LHCN-M2 (cell line): ENCODE results near the gene NEK2. TPM values are rescaled to one million over a fixed set of nuclear protein-coding genes. Genes with fewer than 3 reads are reported as not detected.

Experiments used
- total RNA-seq: library from RNA; depleted of rRNA; stranded (reverse); fragments of >200 nt; gene quantifications from 2 replicates; pipeline ENCODE4 v1.2.3, GENCODE V29; 2014; rRNA removed

NEK2 gene
- total RNA-seq, 1 experiment from 2014 or later = 54.4 TPM

Other genes starting within 250 kb of the NEK2 start
- not detected in 2 replicates for gene RD3, start 183.5 kb downstream of the NEK2 start, total RNA-seq
- 15.5 and 17.0 TPM in 2 replicates for gene SLC30A1, start 96.5 kb downstream of the NEK2 start, total RNA-seq
- gene LPGAT1, start 155.1 kb upstream of the NEK2 start, total RNA-seq = 32.4 and 33.3 TPM in 2 replicates